GM21717 (cell line): ENCODE results near the gene PKD2.
"Not testable (repeated sequence)": the region's sequence is repeated elsewhere in the genome, so short reads cannot be mapped to it uniquely, and the experiment has no call there.

Source experiments
- ATAC-seq: cut with Tn5 transposase; IDR thresholded peaks from one replicate; pipeline ENCODE4 v1.9.1; 2021; ENCODE audit warnings: mild to moderate bottlenecking, moderate library complexity; ENCODE audit not compliant: unreplicated experiment

PKD2 gene

GRCh38 chr4:87985887-87986200 is 21.6 kb upstream of the PKD2 start:
- peak; percentile 14 for ATAC-seq

GRCh38 chr4:87986508-87986907 is 20.9 kb upstream of the PKD2 start:
- no peak for ATAC-seq

- ATAC-seq, result no peak
Measured at GRCh38 chr4:87989765-87990164, 17.7 kb upstream of the PKD2 start.

- ATAC-seq, result no peak
Measured at GRCh38 chr4:87995435-87995834, 12.0 kb upstream of the PKD2 start.

- not testable (repeated sequence) for ATAC-seq
Measured at GRCh38 chr4:87999191-87999691, 8.2 kb upstream of the PKD2 start.

- ATAC-seq, result no peak
Measured at GRCh38 chr4:88001871-88002270, 5.6 kb upstream of the PKD2 start.

GRCh38 chr4:88002786-88003185 is 4.6 kb upstream of the PKD2 start:
- no peak for ATAC-seq

- no peak for ATAC-seq
Measured at GRCh38 chr4:88003261-88003660, 4.2 kb upstream of the PKD2 start.

GRCh38 chr4:88005076-88005475 is 2.4 kb upstream of the PKD2 start:
- ATAC-seq, result no peak

- ATAC-seq, result no peak
Measured at GRCh38 chr4:88005946-88006345, 1.5 kb upstream of the PKD2 start.

GRCh38 chr4:88006956-88007303 is 505 bp upstream of the PKD2 start:
- no peak for ATAC-seq

GRCh38 chr4:88008122-88008742 is 797 bp downstream of the PKD2 start:
- peak; percentile 37 for ATAC-seq

- ATAC-seq, result no peak
Measured at GRCh38 chr4:88008743-88009171, 1.3 kb downstream of the PKD2 start.

- no peak for ATAC-seq
Measured at GRCh38 chr4:88009871-88010270, 2.4 kb downstream of the PKD2 start.

GRCh38 chr4:88010966-88011365 is 3.5 kb downstream of the PKD2 start:
- ATAC-seq, result no peak

GRCh38 chr4:88012647-88013046 is 5.2 kb downstream of the PKD2 start:
- ATAC-seq, result peak; percentile 64

GRCh38 chr4:88014386-88014905 is 7.0 kb downstream of the PKD2 start:
- ATAC-seq, result no peak

GRCh38 chr4:88015659-88016295 is 8.3 kb downstream of the PKD2 start:
- ATAC-seq, result no peak

GRCh38 chr4:88017516-88018297 is 10.3 kb downstream of the PKD2 start:
- no peak for ATAC-seq

- no peak for ATAC-seq
Measured at GRCh38 chr4:88018466-88018865, 11.0 kb downstream of the PKD2 start.

GRCh38 chr4:88021824-88022223 is 14.4 kb downstream of the PKD2 start:
- ATAC-seq, result no peak

- ATAC-seq, result no peak
Measured at GRCh38 chr4:88022289-88022688, 14.9 kb downstream of the PKD2 start.
